Dermis lymphatic vessel endothelial cell (primary cell): Measurements from ENCODE around the gene GJB6. TPM values are rescaled to one million over a fixed set of nuclear protein-coding genes. Genes with fewer than 3 reads are reported as not detected.

Source experiments
- total RNA-seq: library from RNA; depleted of rRNA; stranded (reverse); fragments of >200 nt; gene quantifications from 2 replicates; pipeline ENCODE4 v1.2.1, GENCODE V29; 2014

The GJB6 gene
- not detected in 2 replicates for total RNA-seq

DNA sequence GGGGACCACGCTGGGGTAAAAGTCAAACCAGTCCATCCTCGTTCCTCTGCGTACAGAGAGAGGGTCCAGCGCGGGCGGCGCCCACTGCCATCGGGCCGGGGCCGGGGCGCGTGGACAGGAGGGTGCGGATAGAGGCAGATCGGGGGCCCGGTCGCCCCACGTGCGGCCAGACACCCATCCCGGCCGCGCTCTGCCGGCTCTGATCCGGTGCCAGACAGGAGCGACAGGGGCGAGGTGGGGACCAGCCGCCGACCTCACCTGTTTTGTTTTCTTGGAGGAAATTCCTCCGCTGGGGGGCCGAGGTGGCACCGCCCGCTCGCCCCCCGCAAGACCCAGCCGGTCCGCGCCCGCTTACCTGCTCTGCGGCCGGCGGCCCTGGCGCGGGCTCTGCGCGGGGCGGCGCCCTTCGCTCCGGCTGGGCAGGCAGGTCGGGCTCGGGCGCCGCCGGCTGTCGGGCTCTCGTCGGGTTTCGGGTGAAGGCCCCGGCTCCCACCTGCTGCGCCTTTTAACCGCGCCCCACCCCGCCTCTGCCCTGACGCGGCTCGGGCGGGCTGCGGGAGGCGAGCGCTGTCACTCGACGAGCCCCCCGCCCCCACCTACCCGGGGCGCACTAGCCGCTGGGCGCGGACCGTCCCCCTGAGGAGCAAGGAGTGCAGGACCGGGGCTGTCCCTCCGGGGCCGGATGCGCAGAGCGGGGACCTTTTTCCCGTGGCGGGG lies at the start of gene GJB6:
TSS of gene GJB6 (minus strand) at position 481 of the 717 bp plus-strand sequence. CDS start 8,839 bp downstream, outside the sequence.

GRCh38 chr13:20192836-20193161 lies 39.3 kb downstream of the GJB6 start, which contains the start of gene GJB2:
GJB2 (minus strand) TSS chr13:20192938; CDS start chr13:20189581, 3,357 bp downstream.

Other genes with a start within 250 kb of the GJB6 start
- not detected in 2 replicates for gene GJA3, start 71.3 kb downstream of the GJB6 start, total RNA-seq
- not detected in 2 replicates for gene GJB2, start 39.4 kb downstream of the GJB6 start, total RNA-seq